Measurements from ENCODE around the gene SGPP2. TPM values are rescaled to one million over a fixed set of nuclear protein-coding genes. Genes with fewer than 3 reads are reported as not detected.

Gene SGPP2
- total RNA-seq, 1 donor from 2014 or later: not detected

DNA sequence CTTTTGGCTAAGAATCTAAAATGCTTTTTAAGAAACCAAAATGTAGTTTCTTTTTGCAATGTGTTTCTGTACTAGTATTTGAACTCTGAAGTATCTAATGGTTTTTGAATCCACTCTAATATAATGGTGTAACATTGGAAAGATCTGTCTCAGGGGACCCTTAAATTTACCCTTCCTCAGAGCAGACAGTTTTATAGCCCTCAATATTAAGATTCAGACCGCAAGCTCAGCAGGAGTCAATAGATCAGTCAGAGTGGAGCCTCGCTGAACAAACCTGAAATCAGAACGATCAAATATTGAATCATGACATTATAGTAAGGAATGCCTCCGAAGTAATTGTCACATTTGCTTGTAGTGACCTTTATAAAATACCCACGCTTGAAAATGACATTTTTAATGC lies 18.3 kb downstream of the SGPP2 start:
- DNase-seq (ENCODE audit: extremely low spot score, unreplicated experiment): no peak
- Mint-ChIP-seq H3K27ac (ENCODE audit: unreplicated experiment) (no peak overlapping the region), H3K27me3 (ENCODE audit: unreplicated experiment) (peaks cover 2% of the 10 kb centered on the region), H3K4me1 (ENCODE audit: unreplicated experiment) (peaks cover 7% of the 10 kb centered on the region), H3K4me3 (ENCODE audit: unreplicated experiment) (no peak overlapping the region), H3K36me3 (ENCODE audit: unreplicated experiment) (no peaks in the 10 kb centered on the region), H3K9me3 (ENCODE audit: unreplicated experiment) (no peaks in the 10 kb centered on the region)
- no peak for TF ChIP-seq CTCF (IDR thresholded peaks at IDR 0.05)

GRCh38 chr2:222445227-222445626 lies 20.9 kb downstream of the SGPP2 start:
- TF ChIP-seq CTCF (IDR thresholded peaks at IDR 0.05): no peak
- H3K36me3 Mint-ChIP-seq (ENCODE audit: unreplicated experiment): no peaks in the 10 kb centered on the region
- H3K4me1 Mint-ChIP-seq (ENCODE audit: unreplicated experiment): peaks cover 7% of the 10 kb centered on the region
- no peak overlapping the region for H3K27ac Mint-ChIP-seq (ENCODE audit: unreplicated experiment)
- DNase-seq (ENCODE audit: extremely low spot score, unreplicated experiment): no peak
- no peak overlapping the region for H3K4me3 Mint-ChIP-seq (ENCODE audit: unreplicated experiment)
- no peaks in the 10 kb centered on the region for H3K9me3 Mint-ChIP-seq (ENCODE audit: unreplicated experiment)
- peaks cover 10% of the 10 kb centered on the region for H3K27me3 Mint-ChIP-seq (ENCODE audit: unreplicated experiment)

DNA sequence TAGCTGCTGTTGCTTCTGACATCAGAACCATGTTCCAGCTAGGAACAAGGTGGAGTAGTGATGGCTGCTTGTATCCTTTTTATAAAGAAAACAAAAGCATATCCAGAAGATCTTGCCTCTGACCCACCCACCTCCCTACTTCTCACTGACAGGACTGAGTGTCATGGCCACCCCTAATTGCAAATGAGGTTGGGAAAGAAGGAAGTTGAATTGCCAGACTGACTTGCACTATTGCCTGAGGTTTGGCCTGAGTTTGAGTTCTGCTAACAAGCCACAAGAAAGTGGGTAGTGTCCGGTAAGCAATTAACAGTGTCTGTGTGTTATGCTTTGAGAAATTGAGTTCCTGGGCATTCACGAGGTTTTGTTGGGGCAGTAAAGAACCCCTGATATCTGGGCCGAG lies 22.8 kb downstream of the SGPP2 start:
- Mint-ChIP-seq H3K4me3 (ENCODE audit: unreplicated experiment) (no peak overlapping the region), H3K9me3 (ENCODE audit: unreplicated experiment) (no peaks in the 10 kb centered on the region)
- no peak for TF ChIP-seq CTCF (IDR thresholded peaks at IDR 0.05)

GRCh38 chr2:222448748-222449181 lies 24.4 kb downstream of the SGPP2 start:
- H3K36me3 Mint-ChIP-seq (ENCODE audit: unreplicated experiment): no peaks in the 10 kb centered on the region
- H3K4me1 Mint-ChIP-seq (ENCODE audit: unreplicated experiment): no peaks in the 10 kb centered on the region
- TF ChIP-seq CTCF (IDR thresholded peaks at IDR 0.05): no peak
- H3K9me3 Mint-ChIP-seq (ENCODE audit: unreplicated experiment): no peaks in the 10 kb centered on the region
- DNase-seq (ENCODE audit: extremely low spot score, unreplicated experiment): no peak
- no peak overlapping the region for H3K4me3 Mint-ChIP-seq (ENCODE audit: unreplicated experiment)
- no peak overlapping the region for H3K27ac Mint-ChIP-seq (ENCODE audit: unreplicated experiment)
- H3K27me3 Mint-ChIP-seq (ENCODE audit: unreplicated experiment): peaks cover 22% of the 10 kb centered on the region

More for the DNA sequence above, 22.8 kb downstream of the SGPP2 start:
- H3K4me1 Mint-ChIP-seq (ENCODE audit: unreplicated experiment): no peaks in the 10 kb centered on the region
- DNase-seq (ENCODE audit: extremely low spot score, unreplicated experiment): no peak
- no peak overlapping the region for H3K27ac Mint-ChIP-seq (ENCODE audit: unreplicated experiment)
- H3K36me3 Mint-ChIP-seq (ENCODE audit: unreplicated experiment): no peaks in the 10 kb centered on the region
- H3K27me3 Mint-ChIP-seq (ENCODE audit: unreplicated experiment): peaks cover 16% of the 10 kb centered on the region

DNA sequence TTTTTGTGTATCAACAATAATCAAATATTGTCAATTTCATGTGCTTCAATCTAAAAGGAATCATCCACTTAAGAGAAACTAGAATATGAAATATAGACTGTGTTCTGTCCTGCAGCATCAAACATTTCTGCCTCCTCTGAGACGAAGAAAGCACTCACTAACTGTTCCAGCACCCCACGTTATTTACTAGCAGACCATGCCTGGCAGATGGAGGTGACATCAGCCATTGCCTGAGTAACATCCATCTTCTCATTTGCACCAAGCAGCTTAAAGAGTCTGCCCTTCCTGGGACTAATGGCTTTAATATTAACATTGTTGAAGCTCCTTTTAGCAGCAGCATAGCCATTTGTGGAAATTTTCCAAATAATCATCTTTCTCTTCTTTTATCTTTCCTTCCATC lies 25.7 kb downstream of the SGPP2 start:
- Mint-ChIP-seq H3K36me3 (ENCODE audit: unreplicated experiment) (no peaks in the 10 kb centered on the region), H3K4me1 (ENCODE audit: unreplicated experiment) (no peaks in the 10 kb centered on the region), H3K4me3 (ENCODE audit: unreplicated experiment) (no peak overlapping the region), H3K9me3 (ENCODE audit: unreplicated experiment) (no peaks in the 10 kb centered on the region), H3K27me3 (ENCODE audit: unreplicated experiment) (peaks cover 22% of the 10 kb centered on the region), H3K27ac (ENCODE audit: unreplicated experiment) (no peak overlapping the region)
- TF ChIP-seq CTCF (IDR thresholded peaks at IDR 0.05): no peak
- DNase-seq (ENCODE audit: extremely low spot score, unreplicated experiment): no peak

Data from osteocyte (in vitro differentiated cells).